GM13977 (cell line): ENCODE data around the gene RASSF5.

Experiments
- DNase-seq: peaks from one replicate; pipeline ENCODE4 v3.0.0; 2012; ENCODE audit warnings: low spot score
- in situ Hi-C: fragments of 300-500 bp; cut with MboI; formaldehyde crosslinking; loops from one replicate; pipeline ENCODE4 v1.12.0; 2022; ENCODE audit warnings: low sequenced_read_pairs, low pct_unique_long_range_greater_than_20kb, mixed read lengths, inconsistent platforms; ENCODE audit not compliant: unreplicated experiment
- TF ChIP-seq, protein P1 (sequence below): IDR thresholded peaks from 2 replicates; pipeline ENCODE4 v1.5.1; 2012; ENCODE audit warnings: mild to moderate bottlenecking, control low read depth; ENCODE audit not compliant: insufficient read depth; ENCODE audit errors: extremely low read depth, missing control alignments

RASSF5 gene

DNA sequence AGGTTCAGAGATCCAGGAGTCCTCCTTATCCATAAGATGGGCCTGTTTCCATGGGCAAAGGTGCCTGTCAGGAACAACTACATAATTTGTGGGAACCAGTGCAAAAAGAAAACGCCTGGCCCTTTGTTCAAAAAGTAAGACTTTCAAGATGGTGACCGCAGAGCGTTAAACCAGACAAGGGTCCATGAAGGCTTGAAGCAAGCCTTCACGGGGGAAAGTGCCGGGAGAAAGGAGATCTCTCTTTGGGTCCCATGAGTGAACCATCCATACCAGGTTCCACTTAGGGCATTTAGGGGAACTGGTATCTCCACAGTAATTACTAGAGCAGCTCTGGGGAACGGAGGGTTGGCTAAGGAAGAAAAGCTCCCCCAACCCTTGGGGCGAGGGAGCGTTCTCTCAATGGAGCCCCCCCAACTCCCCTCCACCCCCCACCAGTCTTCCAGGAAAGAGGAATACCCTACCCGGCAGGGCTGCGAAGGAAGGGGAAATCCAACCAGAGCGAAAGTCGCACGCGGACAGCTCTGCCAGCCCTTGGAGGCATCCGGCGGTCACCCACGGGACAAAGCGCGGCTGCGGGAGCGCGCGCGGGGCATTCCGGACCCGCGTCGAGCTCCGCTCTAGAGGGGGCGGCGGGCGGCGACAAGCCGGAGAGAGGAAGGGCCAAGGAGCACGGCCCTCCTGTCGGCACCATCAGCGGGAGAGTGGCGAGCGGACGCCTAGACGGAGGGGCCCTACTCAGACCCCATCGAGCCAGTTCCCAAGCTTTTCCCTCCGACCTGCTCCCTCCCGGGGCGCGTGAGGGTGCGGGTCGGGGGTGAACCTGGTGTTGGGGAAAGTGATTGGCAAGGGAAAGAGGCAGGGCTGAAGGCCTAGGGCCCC lies 687 bp upstream of the RASSF5 start:
- TF ChIP-seq, protein P1, sequence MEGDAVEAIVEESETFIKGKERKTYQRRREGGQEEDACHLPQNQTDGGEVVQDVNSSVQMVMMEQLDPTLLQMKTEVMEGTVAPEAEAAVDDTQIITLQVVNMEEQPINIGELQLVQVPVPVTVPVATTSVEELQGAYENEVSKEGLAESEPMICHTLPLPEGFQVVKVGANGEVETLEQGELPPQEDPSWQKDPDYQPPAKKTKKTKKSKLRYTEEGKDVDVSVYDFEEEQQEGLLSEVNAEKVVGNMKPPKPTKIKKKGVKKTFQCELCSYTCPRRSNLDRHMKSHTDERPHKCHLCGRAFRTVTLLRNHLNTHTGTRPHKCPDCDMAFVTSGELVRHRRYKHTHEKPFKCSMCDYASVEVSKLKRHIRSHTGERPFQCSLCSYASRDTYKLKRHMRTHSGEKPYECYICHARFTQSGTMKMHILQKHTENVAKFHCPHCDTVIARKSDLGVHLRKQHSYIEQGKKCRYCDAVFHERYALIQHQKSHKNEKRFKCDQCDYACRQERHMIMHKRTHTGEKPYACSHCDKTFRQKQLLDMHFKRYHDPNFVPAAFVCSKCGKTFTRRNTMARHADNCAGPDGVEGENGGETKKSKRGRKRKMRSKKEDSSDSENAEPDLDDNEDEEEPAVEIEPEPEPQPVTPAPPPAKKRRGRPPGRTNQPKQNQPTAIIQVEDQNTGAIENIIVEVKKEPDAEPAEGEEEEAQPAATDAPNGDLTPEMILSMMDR, result no peak
- DNase-seq, result peak; percentile 59
- in situ Hi-C loops, result no loop called here

DNA sequence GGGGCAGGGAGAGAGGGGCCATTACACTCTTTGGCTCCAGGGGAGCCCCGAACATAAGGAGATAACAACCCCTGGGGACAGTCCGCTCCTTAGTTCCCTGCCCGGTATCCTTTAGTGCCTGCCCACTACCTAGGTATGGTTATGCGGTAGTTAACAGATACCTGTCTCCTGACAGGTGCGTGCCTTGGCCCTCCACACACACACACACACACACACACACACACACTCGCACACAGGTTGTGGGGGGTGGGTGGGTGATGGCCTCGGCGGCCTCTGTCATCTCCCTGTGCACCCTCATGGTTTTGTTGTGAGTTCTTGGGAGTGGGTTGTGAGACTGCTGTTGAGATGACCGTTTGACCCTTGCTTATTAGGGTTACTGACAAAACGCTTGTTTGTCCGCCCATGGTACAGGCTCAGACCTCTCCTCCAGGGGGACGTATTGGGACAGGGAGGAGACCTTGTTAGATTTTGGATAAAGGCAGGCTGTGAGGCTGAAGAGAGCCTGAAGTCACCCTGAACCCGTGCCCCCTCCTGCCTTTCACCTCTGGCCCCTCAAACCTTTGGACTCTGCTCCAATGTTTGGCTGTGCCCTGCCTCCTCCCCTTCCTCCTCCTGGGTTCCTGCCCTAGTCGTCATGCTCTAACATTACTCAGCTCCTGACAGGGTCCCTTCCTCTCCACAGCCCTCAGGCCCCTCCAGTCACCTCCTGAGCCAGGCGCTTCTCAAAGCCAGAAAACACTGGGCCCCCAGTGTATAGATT lies 979 bp downstream of the RASSF5 start:
- TF ChIP-seq, protein P1, result no peak
- no peak for DNase-seq
- in situ Hi-C loops, result no loop called here

DNA sequence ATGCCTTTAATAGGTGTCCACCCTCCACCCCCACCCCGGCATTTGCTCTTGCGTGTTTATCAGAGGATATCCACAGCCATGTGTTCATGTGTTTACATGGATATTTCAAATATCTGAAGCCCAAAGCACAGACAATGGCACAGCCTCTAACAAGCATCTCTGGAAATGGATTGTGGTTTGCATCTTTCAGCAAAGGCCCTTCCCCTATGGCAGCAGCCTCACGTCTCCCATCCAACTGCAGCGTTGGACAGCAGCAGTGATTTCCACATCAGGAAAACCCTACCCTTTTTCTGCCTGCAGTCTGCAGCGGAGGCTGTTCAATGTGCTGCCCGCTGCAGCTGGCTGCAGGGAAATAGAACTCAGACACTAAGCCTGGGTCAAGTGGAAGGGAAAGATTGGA lies 1.6 kb downstream of the RASSF5 start:
- in situ Hi-C loops, result no loop called here
- TF ChIP-seq, protein P1, result no peak
- DNase-seq, result no peak

DNA sequence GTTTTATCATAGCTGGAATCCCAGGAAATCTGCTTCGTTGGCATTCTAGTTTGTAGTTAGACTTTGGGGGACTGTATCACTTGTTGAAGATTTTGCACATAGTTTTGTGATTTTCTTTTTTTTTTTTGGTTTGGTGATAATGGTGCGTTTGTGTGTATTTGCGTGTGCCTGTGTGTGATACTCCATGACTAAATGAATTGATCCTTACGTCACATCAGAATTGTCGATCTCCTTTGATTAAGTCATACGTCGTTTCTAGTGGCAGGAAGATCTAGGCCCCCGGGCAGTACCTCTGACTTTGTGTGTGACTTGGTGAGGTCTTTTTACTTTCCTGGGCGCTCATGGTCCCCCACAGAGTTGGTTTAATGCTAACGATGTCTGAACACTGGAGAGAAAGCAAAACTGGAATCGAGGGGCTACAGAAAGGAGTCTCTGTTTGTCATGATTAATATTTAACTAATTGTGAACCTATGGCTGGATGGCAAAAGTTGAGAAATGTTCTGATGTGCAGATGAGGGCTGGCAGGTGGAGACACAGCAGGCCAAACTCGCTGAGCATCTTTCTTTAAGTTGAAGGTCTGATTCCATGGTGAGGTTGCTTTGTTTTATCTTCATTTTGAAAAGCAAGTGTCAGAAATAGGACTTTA lies 2.4 kb downstream of the RASSF5 start:
- in situ Hi-C loops, result no loop called here
- no peak for DNase-seq
- TF ChIP-seq, protein P1, result no peak

DNA sequence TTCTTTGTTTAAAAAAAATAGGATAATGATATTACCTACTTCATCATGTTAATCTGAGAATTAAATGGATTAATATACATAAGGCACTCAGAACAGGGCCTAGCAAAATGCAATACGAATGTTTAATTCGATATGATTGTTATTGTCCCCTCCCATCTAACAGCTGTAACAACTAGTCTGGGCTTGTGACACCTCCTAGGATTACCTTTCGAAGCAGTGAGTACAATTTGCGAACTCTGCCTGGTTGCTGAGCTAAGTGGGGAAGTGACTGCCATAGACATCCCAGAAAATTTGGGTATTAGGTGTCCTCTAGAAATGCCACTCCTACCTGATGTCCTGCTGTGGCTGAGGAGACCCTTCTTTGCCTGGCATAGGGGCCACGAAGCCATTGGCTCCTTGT lies 3.0 kb downstream of the RASSF5 start:
- DNase-seq, result no peak
- TF ChIP-seq, protein P1, result no peak
- in situ Hi-C loops, result no loop called here

DNA sequence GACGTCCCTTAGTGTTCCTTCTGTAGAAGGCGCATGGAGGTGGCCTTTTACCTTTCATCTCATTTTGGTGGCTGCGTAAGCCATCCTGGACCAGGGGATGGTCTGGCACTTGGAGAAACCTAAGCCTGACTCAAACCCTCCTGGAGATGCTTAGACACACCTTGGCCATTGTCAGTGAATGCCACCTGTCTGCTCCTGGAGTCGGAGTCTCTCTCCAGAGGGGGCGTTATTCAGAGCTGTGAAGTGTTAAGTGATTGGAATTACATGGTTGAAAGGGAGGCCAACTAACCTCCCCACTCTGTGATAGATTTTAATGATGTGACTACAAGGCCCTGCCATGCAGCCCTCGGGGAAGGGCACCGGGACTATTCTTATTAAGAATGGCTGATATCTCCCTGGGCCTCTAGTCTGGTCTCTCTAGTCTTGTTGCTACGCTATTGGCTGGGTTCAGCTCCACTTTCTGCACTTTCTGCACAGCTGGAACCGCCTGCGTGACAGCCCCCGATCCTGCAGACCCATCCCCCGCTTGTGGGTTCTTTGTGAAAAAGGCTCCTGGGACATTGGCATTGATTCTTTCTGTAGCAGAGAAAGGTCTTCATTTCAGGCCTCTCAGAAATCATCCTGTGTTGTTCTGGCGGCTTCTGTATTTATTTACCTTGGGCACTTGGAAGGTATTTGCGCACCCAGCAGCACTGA lies 4.2 kb downstream of the RASSF5 start:
- in situ Hi-C loops, result no loop called here
- no peak for DNase-seq
- TF ChIP-seq, protein P1, result no peak
